ENCODE data around the gene FAAP24. TPM values are rescaled to one million over a fixed set of nuclear protein-coding genes. Genes with fewer than 3 reads are reported as not detected.

FAAP24 gene
- total and polyA plus RNA-seq, 2 of the 13 experiments (the other 11 are each of a cell fraction or from before 2014, with no cell fraction given) = 2.3 to 6.0 TPM

- TF ChIP-seq ZNF781 (CRISPR knock-in tag; IDR thresholded peaks at IDR 0.05; ENCODE audit: borderline replicate concordance, not compliant biosample characterization) = peak; percentile 73
Measured at GRCh38 chr19:32971715-32972540, at the start of gene FAAP24, which contains the start of gene CEP89 (continued).

DNA sequence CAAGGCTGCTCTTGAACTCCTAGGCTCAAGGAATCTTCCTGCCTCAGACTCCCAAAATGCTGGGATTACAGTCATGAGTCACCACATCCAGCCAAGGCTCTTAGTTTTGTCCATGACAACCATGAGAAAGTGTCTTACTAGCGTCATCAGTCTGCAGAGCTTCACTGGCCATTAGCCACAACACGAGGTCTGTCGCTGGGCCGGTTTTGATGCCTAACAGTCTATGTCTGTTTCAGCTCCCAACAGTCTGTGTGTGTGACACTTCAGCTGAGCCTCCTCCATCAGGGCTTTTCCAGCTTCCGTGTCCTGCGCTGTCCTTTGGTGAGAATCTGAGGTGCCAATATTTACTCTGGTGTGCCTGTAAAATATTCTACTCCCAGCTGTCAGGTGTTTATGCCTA is 47.8 kb upstream of the FAAP24 start:
- H3K79me2 ChIP-seq (ENCODE audit: insufficient read depth, low read length) = no peaks in the 10 kb centered on the region
- in situ Hi-C loops (cut with HindIII; ENCODE audit: extremely low pct_ligation_motif_present, low pct_unique_long_range_greater_than_20kb) = no loop called here
- H3K4me1 ChIP-seq (ENCODE audit: insufficient read depth, low read length) = peaks cover 11% of the 10 kb centered on the region; the same call in 1 of the 2 replicates
- 100% methylated on average over 6 of the region's 6 CpGs for WGBS (ENCODE audit: low lambda C conversion rate)
- H4K20me1 ChIP-seq (ENCODE audit: insufficient read depth, low read length) = no peaks in the 10 kb centered on the region
- no peak overlapping the region for H2AFZ ChIP-seq (ENCODE audit: low read length)
- no peak overlapping the region for H3K4me2 ChIP-seq (ENCODE audit: low read depth, low read length)
- H3K27me3 ChIP-seq (ENCODE audit: control insufficient read depth in 1 of 2, insufficient read depth in 2 of 2, low read length in 2 of 2) = no peaks in the 10 kb centered on the region
- H3K36me3 ChIP-seq (replicated peaks in 1 of 2; ENCODE audit: control insufficient read depth in 1 of 2, insufficient read depth in 2 of 2, low read length in 2 of 2) = peaks cover 2 to 5% of the 10 kb centered on the region in 2 experiments; a peak in 2 of 5 replicates
- CTCF ChIA-PET (ENCODE audit: low intra/inter-chr PET ratio, low total read pairs) = no interaction called here
- H3K27ac ChIP-seq (ENCODE audit: extremely low read length, insufficient read depth, low read length) = no peak overlapping the region
- no TSS peak for BruUV-seq (replicated peaks)
- H3K4me3 ChIP-seq (replicated peaks in 1 of 3; ENCODE audit: insufficient read depth in 1 of 3, low read depth in 2 of 3, low read length in 3 of 3) = no peak overlapping the region
- intact Hi-C loops (cut with micrococcal nuclease; ENCODE audit: unreplicated experiment) = no loop called here
- POLR2A ChIA-PET = no interaction called here
- no peak for DNase-seq (ENCODE audit: low spot score)
- no peaks in the 10 kb centered on the region for H3K9me3 ChIP-seq (ENCODE audit: low read length)
- no peak for FAIRE-seq
- H3K9ac ChIP-seq (ENCODE audit: insufficient read depth, low read depth, low read length) = no peak overlapping the region
- ATAC-seq = no peak
- TF ChIP-seq ZNF124 (CRISPR knock-in tag; IDR thresholded peaks at IDR 0.05) = no peak
- TF ChIP-seq NFKB2 (CRISPR knock-in tag; IDR thresholded peaks at IDR 0.05; ENCODE audit: borderline replicate concordance) = no peak
- TF ChIP-seq KLF15 (CRISPR knock-in tag; IDR thresholded peaks at IDR 0.05; ENCODE audit: borderline replicate concordance) = no peak
- TF ChIP-seq, protein P1, sequence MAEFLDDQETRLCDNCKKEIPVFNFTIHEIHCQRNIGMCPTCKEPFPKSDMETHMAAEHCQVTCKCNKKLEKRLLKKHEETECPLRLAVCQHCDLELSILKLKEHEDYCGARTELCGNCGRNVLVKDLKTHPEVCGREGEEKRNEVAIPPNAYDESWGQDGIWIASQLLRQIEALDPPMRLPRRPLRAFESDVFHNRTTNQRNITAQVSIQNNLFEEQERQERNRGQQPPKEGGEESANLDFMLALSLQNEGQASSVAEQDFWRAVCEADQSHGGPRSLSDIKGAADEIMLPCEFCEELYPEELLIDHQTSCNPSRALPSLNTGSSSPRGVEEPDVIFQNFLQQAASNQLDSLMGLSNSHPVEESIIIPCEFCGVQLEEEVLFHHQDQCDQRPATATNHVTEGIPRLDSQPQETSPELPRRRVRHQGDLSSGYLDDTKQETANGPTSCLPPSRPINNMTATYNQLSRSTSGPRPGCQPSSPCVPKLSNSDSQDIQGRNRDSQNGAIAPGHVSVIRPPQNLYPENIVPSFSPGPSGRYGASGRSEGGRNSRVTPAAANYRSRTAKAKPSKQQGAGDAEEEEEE (CRISPR knock-in tag; IDR thresholded peaks at IDR 0.05; ENCODE audit: borderline replicate concordance) = no peak
- TF ChIP-seq HDAC2 (CRISPR knock-in tag; IDR thresholded peaks at IDR 0.05) = no peak
- no peak for TF ChIP-seq ZSCAN20 (CRISPR knock-in tag; IDR thresholded peaks at IDR 0.05; ENCODE audit: borderline replicate concordance)
- TF ChIP-seq, protein P2, sequence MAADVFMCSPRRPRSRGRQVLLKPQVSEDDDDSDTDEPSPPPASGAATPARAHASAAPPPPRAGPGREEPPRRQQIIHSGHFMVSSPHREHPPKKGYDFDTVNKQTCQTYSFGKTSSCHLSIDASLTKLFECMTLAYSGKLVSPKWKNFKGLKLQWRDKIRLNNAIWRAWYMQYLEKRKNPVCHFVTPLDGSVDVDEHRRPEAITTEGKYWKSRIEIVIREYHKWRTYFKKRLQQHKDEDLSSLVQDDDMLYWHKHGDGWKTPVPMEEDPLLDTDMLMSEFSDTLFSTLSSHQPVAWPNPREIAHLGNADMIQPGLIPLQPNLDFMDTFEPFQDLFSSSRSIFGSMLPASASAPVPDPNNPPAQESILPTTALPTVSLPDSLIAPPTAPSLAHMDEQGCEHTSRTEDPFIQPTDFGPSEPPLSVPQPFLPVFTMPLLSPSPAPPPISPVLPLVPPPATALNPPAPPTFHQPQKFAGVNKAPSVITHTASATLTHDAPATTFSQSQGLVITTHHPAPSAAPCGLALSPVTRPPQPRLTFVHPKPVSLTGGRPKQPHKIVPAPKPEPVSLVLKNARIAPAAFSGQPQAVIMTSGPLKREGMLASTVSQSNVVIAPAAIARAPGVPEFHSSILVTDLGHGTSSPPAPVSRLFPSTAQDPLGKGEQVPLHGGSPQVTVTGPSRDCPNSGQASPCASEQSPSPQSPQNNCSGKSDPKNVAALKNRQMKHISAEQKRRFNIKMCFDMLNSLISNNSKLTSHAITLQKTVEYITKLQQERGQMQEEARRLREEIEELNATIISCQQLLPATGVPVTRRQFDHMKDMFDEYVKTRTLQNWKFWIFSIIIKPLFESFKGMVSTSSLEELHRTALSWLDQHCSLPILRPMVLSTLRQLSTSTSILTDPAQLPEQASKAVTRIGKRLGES (CRISPR knock-in tag; IDR thresholded peaks at IDR 0.05; ENCODE audit: borderline replicate concordance) = no peak
- TF ChIP-seq NFIC (IDR thresholded peaks at IDR 0.05; ENCODE audit: low read length) = no peak
- TF ChIP-seq, protein P3, sequence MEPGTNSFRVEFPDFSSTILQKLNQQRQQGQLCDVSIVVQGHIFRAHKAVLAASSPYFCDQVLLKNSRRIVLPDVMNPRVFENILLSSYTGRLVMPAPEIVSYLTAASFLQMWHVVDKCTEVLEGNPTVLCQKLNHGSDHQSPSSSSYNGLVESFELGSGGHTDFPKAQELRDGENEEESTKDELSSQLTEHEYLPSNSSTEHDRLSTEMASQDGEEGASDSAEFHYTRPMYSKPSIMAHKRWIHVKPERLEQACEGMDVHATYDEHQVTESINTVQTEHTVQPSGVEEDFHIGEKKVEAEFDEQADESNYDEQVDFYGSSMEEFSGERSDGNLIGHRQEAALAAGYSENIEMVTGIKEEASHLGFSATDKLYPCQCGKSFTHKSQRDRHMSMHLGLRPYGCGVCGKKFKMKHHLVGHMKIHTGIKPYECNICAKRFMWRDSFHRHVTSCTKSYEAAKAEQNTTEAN (CRISPR knock-in tag; conservative IDR thresholded peaks at IDR 0.05) = no peak
- no peak for TF ChIP-seq ZSCAN25 (CRISPR knock-in tag; IDR thresholded peaks at IDR 0.05)
- TF ChIP-seq NR2F1 (CRISPR knock-in tag; IDR thresholded peaks at IDR 0.05) = no peak
- TF ChIP-seq ZBTB25 (CRISPR knock-in tag; IDR thresholded peaks at IDR 0.05) = no peak

All from HepG2 (cell line).